GM21423 (cell line): ENCODE results near the gene CCDC201.
"Not testable (repeated sequence)": the region's sequence is repeated elsewhere in the genome, so short reads cannot be mapped to it uniquely, and the experiment has no call there.

Source experiments
- ATAC-seq: cut with Tn5 transposase; IDR thresholded peaks from one replicate; pipeline ENCODE4 v1.9.1; 2021; ENCODE audit warnings: mild to moderate bottlenecking, moderate library complexity; ENCODE audit not compliant: unreplicated experiment

The CCDC201 gene

GRCh38 chr7:45874408-45875131, 1.7 kb upstream of the CCDC201 start:
- ATAC-seq = no peak

GRCh38 chr7:45873355-45873754, 473 bp upstream of the CCDC201 start:
- no peak for ATAC-seq

GRCh38 chr7:45872116-45873034, 507 bp downstream of the CCDC201 start:
- ATAC-seq = no peak

GRCh38 chr7:45869426-45869825, 3.5 kb downstream of the CCDC201 start:
- no peak for ATAC-seq

- no peak for ATAC-seq
Observed at GRCh38 chr7:45867471-45867870, 5.4 kb downstream of the CCDC201 start.

GRCh38 chr7:45865594-45866410, 7.1 kb downstream of the CCDC201 start:
- no peak for ATAC-seq

GRCh38 chr7:45863715-45864114, 9.2 kb downstream of the CCDC201 start:
- ATAC-seq = no peak

GRCh38 chr7:45856888-45857287, 16.0 kb downstream of the CCDC201 start:
- ATAC-seq = not testable (repeated sequence)

GRCh38 chr7:45855680-45856079, 17.2 kb downstream of the CCDC201 start:
- ATAC-seq = not testable (repeated sequence)

GRCh38 chr7:45853491-45853890, 19.4 kb downstream of the CCDC201 start:
- not testable (repeated sequence) for ATAC-seq

GRCh38 chr7:45852984-45853383, 19.9 kb downstream of the CCDC201 start:
- ATAC-seq = not testable (repeated sequence)

- ATAC-seq = not testable (repeated sequence)
Observed at GRCh38 chr7:45848734-45849133, 24.1 kb downstream of the CCDC201 start.

GRCh38 chr7:45846536-45846935, 26.3 kb downstream of the CCDC201 start:
- not testable (repeated sequence) for ATAC-seq

- not testable (repeated sequence) for ATAC-seq
Observed at GRCh38 chr7:45841926-45842717, 30.8 kb downstream of the CCDC201 start.

GRCh38 chr7:45838852-45839251, 34.0 kb downstream of the CCDC201 start:
- not testable (repeated sequence) for ATAC-seq

- ATAC-seq = not testable (repeated sequence)
Observed at GRCh38 chr7:45832433-45833177, 40.3 kb downstream of the CCDC201 start.

- ATAC-seq = not testable (repeated sequence)
Observed at GRCh38 chr7:45829846-45830245, 43.0 kb downstream of the CCDC201 start.

- not testable (repeated sequence) for ATAC-seq
Observed at GRCh38 chr7:45827731-45828130, 45.2 kb downstream of the CCDC201 start.

- ATAC-seq = not testable (repeated sequence)
Observed at GRCh38 chr7:45826550-45826949, 46.3 kb downstream of the CCDC201 start.
